Keratinocyte (primary cell): ENCODE measurements around the gene USP30. TPM values are rescaled to one million over a fixed set of nuclear protein-coding genes. Genes with fewer than 3 reads are reported as not detected.

Experiments
- DNase-seq: peaks from one replicate; pipeline ENCODE4 v3.0.0-alpha.2; 2011; ENCODE audit warnings: low read depth, missing footprints, low spot score
- FAIRE-seq: peaks from 2 replicates; lab custom pipeline; 2011; peaks lifted over from hg19 to GRCh38; lab: Jason Lieb, UNC
- H2AFZ ChIP-seq: 2 replicates; pipeline ENCODE4 v1.6.0; 2012; ENCODE audit warnings: low read length, control low read depth, inconsistent platforms; ENCODE audit not compliant: control insufficient read depth
- H3K27ac ChIP-seq: 2 replicates; pipeline ENCODE4 v1.5.1; 2011; ENCODE audit warnings: low read length; ENCODE audit not compliant: control insufficient read depth, insufficient read depth
- H3K27me3 ChIP-seq: 3 replicates; pipeline ENCODE4 v1.6.0; 2011; ENCODE audit warnings: low read length; ENCODE audit not compliant: control insufficient read depth, insufficient read depth; ENCODE audit errors: extremely low read depth
- H3K36me3 ChIP-seq, 2 experiments: 2 replicates in 1 of 2; 3 replicates in 1 of 2; pipeline ENCODE4 v1.5.1; 2011; ENCODE audit warnings: low read length in 2 of 2, mild to moderate bottlenecking in 1 of 2; ENCODE audit not compliant: control insufficient read depth in 2 of 2, insufficient read depth in 2 of 2; ENCODE audit errors: extremely low read depth in 1 of 2
- H3K4me1 ChIP-seq: 3 replicates; pipeline ENCODE4 v1.5.1; 2011; ENCODE audit warnings: low read length; ENCODE audit not compliant: control insufficient read depth, insufficient read depth; ENCODE audit errors: extremely low read depth
- H3K4me2 ChIP-seq: 3 replicates; pipeline ENCODE4 v1.6.0; 2011; ENCODE audit warnings: low read depth, low read length; ENCODE audit not compliant: control insufficient read depth, insufficient read depth; ENCODE audit errors: extremely low read depth
- H3K4me3 ChIP-seq, 3 experiments: fragments of 200-600 bp in 1 of 3; sonication (generic) in 1 of 3; 2 replicates in 2 of 3; 3 replicates in 1 of 3; pipeline ENCODE4 v1.5.1; 2011 to 2016; ENCODE audit warnings: low read length in 3 of 3, mild to moderate bottlenecking in 3 of 3, control low read depth in 2 of 3, inconsistent platforms in 1 of 3, low read depth in 1 of 3, mixed read lengths in 1 of 3, mixed run types in 1 of 3, moderate library complexity in 1 of 3; ENCODE audit not compliant: control insufficient read depth in 2 of 3, insufficient read depth in 2 of 3; ENCODE audit errors: extremely low read depth in 1 of 3
- H3K79me2 ChIP-seq: 2 replicates; pipeline ENCODE4 v1.6.0; 2012; ENCODE audit warnings: low read length; ENCODE audit not compliant: control insufficient read depth, insufficient read depth
- H3K9ac ChIP-seq: 3 replicates; pipeline ENCODE4 v1.6.0; 2011; ENCODE audit warnings: low read length; ENCODE audit not compliant: control insufficient read depth, insufficient read depth; ENCODE audit errors: extremely low read depth
- H3K9me1 ChIP-seq: 3 replicates; pipeline ENCODE4 v1.6.0; 2011; ENCODE audit warnings: low read length; ENCODE audit not compliant: control insufficient read depth, insufficient read depth; ENCODE audit errors: extremely low read depth
- H3K9me3 ChIP-seq: 2 replicates; pipeline ENCODE4 v1.5.1; 2012; ENCODE audit warnings: low read depth, low read length; ENCODE audit not compliant: control insufficient read depth
- H4K20me1 ChIP-seq: 3 replicates; pipeline ENCODE4 v1.6.0; 2011; ENCODE audit warnings: low read length; ENCODE audit not compliant: control insufficient read depth, insufficient read depth; ENCODE audit errors: extremely low read depth
- EZH2 ChIP-seq: IDR thresholded peaks from one replicate; pipeline ENCODE4 v1.6.1; 2012; ENCODE audit warnings: inconsistent platforms, mild to moderate bottlenecking, low read length, moderate library complexity
- dilution Hi-C: fragments of 300-500 bp; cut with MboI; formaldehyde crosslinking; loops from one replicate; pipeline ENCODE4 v1.7.0; 2020; ENCODE audit warnings: low sequenced_read_pairs; ENCODE audit not compliant: extremely low pct_ligation_motif_present
- polyA minus RNA-seq, 3 experiments: library from RNA; depleted of rRNA, polyadenylated mRNA; stranded (reverse); fragments of >200 nt; gene quantifications; 1 replicate in 1 of 3; 2 replicates in 1 of 3; 3 replicates in 1 of 3; pipeline ENCODE4 v1.2.3, GENCODE V29; 2011
- polyA plus RNA-seq, 5 experiments: library from polyadenylated mRNA; depleted of rRNA in 3 of 5; stranded (reverse) in 3 of 5; stranded (forward) in 1 of 5; unstranded in 1 of 5; fragments of >200 nt; gene quantifications; 1 replicate in 1 of 5; 2 replicates in 3 of 5; 3 replicates in 1 of 5; pipeline versions ENCODE4 v1.2.1 to v1.2.3, GENCODE V29; 2011 to 2012; ENCODE audit warnings: missing spikeins in 2 of 5, low read depth in 1 of 5, low replicate concordance in 1 of 5
- TF ChIP-seq, protein P1 (sequence below), 3 experiments: IDR thresholded peaks in 1 of 3; conservative IDR thresholded peaks in 1 of 3; optimal IDR thresholded peaks in 1 of 3; 2 replicates in 2 of 3; 3 replicates in 1 of 3; pipeline versions ENCODE3 to v1.5.1; 2011; ENCODE audit warnings: low read length in 3 of 3, mild to moderate bottlenecking in 3 of 3, moderate library complexity in 2 of 3, control low read depth in 1 of 3, inconsistent platforms in 1 of 3; ENCODE audit not compliant: insufficient read depth in 2 of 3; ENCODE audit errors: extremely low read depth in 1 of 3

USP30 gene
- polyA plus RNA-seq = 8.4 to 11.3 TPM (median 10.0 TPM) in 3 replicates
- 2.9 TPM for polyA plus RNA-seq (2011; ENCODE audit: low read depth)
- polyA plus RNA-seq (2011; cell fraction: cytosol; rRNA removed) = 4.7 and 9.5 TPM in 2 replicates
- polyA plus RNA-seq (2011; cell fraction: nucleus; rRNA removed) = 14.9 and 20.0 TPM in 2 replicates
- polyA plus RNA-seq (2012; ENCODE audit: low replicate concordance) = 3.4 and 6.1 TPM in 2 replicates
- 4.9 to 19.3 TPM (median 17.0 TPM) in 3 replicates for polyA minus RNA-seq
- 13.0 TPM for polyA minus RNA-seq (2011; cell fraction: cytosol; rRNA and poly(A)+ RNA removed)
- 5.7 and 12.1 TPM in 2 replicates for polyA minus RNA-seq (2011; cell fraction: nucleus; rRNA and poly(A)+ RNA removed)

DNA sequence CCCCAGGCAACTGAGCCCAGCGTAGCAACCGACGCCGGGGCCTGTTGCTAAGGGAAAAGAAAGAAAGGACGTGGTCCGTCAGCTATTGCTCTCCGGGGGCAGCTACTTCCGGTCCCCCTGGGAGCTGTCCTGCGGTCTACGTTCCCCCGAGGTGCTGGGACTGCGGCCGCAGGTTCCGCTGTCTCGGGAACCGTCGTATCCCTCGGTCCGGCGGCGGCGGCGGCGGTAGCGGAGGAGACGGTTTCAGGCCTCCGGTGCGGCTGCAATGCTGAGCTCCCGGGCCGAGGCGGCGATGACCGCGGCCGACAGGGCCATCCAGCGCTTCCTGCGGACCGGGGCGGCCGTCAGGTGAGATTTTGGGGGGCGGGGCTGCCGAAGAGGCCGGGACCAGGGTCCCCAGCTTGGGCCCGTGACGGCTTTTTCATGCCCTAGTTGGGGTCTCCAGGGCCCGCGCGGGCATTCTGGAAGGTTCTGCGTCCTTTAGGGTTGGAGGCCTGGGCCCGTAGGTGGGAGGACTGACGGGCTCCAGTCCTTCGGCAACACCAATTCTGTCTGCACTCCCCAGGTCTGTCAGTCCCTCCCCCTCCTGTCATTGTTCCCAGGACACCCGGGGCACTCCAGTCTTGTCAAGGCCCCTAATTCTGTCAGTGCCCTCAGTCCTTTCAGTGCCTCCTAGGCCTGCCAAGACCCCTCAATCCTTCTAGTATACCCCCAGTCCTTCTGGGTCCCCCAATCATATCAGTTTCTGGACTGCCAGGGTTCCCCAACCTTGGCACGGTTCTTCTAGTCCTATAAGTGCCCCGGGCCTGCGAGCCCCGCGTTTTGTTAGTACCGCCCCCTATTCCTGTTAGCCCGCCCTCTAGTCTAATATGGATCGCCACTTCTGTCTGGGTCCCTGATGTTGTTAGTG, at the start of gene USP30:
USP30 (plus strand) TSS at position 163 of the 910 bp plus-strand sequence; CDS start at position 266, 103 bp downstream.
- Histone ChIP-seq H4K20me1 (no peaks in the 10 kb centered on the region), H3K27ac (peak within 1 kb of the TSS; percentile 47), H3K9me3 (no peaks in the 10 kb centered on the region), H3K27me3 (no peaks in the 10 kb centered on the region), H3K36me3 (peaks cover 0 to under 1% of the 10 kb centered on the region in 2 experiments), H3K4me3 (peak within 1 kb of the TSS; percentile 74 to 96 (median 79)), H3K79me2 (peaks cover 2% of the 10 kb centered on the region), H3K9ac (peak within 1 kb of the TSS; percentile 84), H3K9me1 (no peaks in the 10 kb centered on the region), H2AFZ (peak within 1 kb of the TSS; percentile 80), H3K4me2 (peak within 1 kb of the TSS; percentile 93), H3K4me1 (peaks cover 9% of the 10 kb centered on the region)
- DNase-seq = peak; percentile 23
- TF ChIP-seq EZH2 = no peak
- TF ChIP-seq, protein P1, sequence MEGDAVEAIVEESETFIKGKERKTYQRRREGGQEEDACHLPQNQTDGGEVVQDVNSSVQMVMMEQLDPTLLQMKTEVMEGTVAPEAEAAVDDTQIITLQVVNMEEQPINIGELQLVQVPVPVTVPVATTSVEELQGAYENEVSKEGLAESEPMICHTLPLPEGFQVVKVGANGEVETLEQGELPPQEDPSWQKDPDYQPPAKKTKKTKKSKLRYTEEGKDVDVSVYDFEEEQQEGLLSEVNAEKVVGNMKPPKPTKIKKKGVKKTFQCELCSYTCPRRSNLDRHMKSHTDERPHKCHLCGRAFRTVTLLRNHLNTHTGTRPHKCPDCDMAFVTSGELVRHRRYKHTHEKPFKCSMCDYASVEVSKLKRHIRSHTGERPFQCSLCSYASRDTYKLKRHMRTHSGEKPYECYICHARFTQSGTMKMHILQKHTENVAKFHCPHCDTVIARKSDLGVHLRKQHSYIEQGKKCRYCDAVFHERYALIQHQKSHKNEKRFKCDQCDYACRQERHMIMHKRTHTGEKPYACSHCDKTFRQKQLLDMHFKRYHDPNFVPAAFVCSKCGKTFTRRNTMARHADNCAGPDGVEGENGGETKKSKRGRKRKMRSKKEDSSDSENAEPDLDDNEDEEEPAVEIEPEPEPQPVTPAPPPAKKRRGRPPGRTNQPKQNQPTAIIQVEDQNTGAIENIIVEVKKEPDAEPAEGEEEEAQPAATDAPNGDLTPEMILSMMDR (optimal IDR thresholded peaks at IDR 0.05 in 1 of 3, IDR thresholded peaks at IDR 0.05 in 1 of 3, conservative IDR thresholded peaks at IDR 0.05 in 1 of 3; ENCODE audit: extremely low read depth in 1 of 3, insufficient read depth in 2 of 3, low read length in 3 of 3) = no peak
- dilution Hi-C loops = no loop called here
- no peak for FAIRE-seq

- no peak overlapping the region for H2AFZ ChIP-seq
- FAIRE-seq = no peak
- dilution Hi-C loops = no loop called here
Observed at GRCh38 chr12:109004017-109004416, 48.4 kb upstream of the USP30 start.

More at GRCh38 chr12:109004017-109004416, 48.4 kb upstream of the USP30 start:
- TF ChIP-seq, protein P1 (optimal IDR thresholded peaks at IDR 0.05 in 1 of 3, IDR thresholded peaks at IDR 0.05 in 1 of 3, conservative IDR thresholded peaks at IDR 0.05 in 1 of 3; ENCODE audit: extremely low read depth in 1 of 3, insufficient read depth in 2 of 3, low read length in 3 of 3) = no peak
- TF ChIP-seq EZH2 = no peak
- H3K4me2 ChIP-seq = no peak overlapping the region
- no peaks in the 10 kb centered on the region for H4K20me1 ChIP-seq
- H3K27me3 ChIP-seq = no peaks in the 10 kb centered on the region
- H3K9ac ChIP-seq = no peak overlapping the region
- no peaks in the 10 kb centered on the region for H3K4me1 ChIP-seq
- no peak for DNase-seq
- no peaks in the 10 kb centered on the region for H3K9me3 ChIP-seq
- H3K4me3 ChIP-seq = no peak overlapping the region
- no peaks in the 10 kb centered on the region for H3K36me3 ChIP-seq
- H3K9me1 ChIP-seq = no peaks in the 10 kb centered on the region
- no peak overlapping the region for H3K27ac ChIP-seq
- H3K79me2 ChIP-seq = no peaks in the 10 kb centered on the region
